Measurements from ENCODE around the gene ELFN1. TPM values are rescaled to one million over a fixed set of nuclear protein-coding genes. Genes with fewer than 3 reads are reported as not detected.

ELFN1 gene
- polyA plus RNA-seq, 1 donor: 9.3 TPM

DNA sequence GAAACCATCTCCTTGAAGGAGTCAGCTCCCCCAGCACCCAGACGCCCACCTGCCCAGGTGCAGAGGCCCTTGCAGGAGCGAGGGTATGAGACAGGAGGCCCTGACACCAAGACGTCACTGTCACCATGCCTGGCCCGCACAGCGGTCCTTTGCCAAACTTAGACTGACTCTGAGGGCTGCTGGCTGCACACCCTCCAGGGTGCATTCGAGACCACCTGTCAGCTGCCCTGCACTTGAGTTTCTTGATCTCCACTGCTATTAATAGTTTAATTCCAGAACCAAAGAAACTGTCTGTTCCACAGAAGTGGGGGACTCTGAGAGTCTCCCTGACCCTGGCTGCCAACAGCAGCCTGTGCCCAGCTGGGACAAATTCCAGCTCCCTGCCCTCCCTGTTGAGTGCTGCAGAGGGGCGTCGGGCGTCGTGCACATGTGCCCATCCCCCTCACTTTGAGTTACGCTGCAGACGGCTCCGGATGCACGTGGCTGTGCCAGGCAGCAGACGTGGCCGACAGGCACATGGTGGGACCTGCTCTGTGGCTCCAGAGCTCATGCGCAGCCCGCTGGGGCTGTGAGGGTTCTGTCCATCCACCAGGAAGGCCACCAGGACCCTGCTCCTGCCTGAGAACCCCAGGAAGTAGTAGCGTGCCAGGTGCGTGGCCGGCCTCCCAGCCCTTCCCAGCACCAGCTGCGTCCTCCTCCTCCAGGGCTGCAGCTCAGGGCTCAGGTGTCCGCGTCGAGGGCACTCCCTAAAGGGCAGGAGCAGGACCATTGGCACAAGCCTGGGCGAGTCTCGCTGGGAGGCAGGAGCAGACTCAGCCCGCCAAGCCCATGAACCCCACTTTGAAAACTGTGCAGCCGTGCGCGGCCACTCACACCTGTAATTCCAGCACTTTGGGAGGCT, 24.8 kb downstream of the ELFN1 start:
- no peak for DNase-seq

DNA sequence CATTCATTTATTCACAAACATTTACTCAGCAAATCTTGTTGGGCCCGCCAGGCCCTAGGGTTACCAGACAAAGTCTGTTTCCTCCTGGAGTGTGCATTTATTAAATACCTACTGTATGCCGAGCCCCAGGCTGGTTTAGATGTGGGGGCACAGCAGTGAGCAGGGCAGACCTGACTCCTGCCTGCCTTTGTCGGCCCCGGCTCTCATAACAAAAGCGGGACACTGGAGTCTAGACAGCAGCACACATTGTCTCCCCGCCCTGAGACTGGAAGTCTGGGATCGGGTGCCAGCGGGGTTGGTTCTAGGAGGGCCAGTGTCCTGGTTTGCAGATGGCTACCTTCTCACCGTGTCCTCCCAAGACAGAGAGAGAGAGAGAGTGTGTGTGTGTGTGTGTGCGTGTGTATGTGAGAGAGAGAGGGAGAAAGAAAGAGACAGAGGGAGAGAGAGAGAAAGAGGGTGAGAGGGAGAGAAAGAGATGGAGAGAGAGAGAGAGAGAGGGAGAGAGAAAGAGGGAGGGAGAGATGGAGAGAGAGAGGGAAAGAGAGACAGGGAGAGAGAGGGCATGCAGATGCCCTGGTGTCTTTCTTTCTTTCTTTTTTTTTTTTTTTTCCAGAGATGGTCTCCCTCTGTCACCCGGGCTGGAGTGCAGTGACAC, 25.9 kb downstream of the ELFN1 start:
- no peak for DNase-seq

DNA sequence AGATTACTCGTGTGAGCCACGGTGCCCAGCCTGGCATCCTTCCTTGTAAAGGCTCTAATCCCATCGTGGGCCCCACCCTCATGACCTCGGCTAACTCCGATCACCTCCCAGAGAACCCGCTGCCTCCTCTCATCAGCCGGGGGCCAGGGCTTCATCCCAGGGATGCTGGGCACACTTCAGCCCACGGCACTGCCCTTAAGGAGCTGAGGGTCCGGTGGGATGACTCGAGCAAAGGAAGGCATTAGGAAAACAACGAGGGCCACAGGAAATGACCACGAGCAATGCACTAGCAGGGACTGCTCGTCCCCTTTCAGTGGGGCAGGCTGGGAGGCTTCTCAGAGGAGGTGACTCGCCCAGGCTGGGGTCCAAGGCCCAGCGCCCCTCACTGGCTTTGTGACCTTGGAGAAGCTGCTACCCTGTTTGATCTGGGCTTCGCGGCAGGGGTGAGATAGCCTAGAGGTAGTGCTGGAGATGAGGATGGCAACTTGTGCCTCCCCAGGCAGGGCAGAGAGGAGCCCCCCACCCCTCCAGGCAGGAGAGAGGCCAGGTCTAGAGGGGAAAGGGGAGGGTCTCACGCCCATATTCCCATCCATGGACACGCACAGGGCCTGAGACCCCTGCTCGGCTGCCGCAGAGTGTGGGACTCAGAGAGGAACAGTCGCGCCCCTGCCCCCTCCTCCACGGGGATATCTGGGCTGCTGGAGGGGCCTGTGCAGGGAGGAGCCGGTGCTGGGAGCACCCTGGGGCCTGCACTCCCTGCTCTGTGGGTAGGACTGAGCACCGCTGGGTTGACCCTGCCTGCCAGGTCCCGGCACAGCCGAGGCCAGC, 26.8 kb downstream of the ELFN1 start:
- DNase-seq: no peak

DNA sequence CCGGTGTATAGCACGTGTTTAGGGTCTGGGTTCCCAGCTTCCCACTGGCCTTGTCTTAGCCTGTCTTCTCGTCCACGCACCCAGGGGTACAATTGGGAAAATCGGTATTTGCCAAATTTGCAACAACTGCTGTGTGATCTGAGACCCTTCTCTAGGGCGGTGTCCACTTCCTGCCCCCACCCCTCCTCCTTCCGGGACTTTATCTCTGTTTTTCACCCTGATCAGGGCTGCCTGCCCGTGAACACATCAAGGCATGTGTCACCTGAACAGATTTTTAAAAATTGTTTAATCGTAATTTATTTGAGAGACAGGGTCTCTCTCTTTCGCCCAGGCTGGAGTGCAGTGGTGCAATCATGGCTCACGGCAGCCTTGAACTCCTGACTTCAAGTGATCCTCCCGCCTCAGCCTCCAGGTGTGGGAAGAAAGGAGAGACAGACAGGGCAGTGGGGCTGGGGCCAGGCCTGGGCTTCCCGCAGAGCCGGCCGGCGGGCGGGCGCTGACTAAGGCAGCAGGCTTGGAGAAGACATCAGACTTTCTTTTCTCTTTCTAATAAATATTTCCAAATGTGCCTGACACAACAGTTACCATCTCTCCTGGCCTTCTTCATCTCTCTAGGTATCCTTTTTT, 27.5 kb downstream of the ELFN1 start:
- no peak for DNase-seq

DNA sequence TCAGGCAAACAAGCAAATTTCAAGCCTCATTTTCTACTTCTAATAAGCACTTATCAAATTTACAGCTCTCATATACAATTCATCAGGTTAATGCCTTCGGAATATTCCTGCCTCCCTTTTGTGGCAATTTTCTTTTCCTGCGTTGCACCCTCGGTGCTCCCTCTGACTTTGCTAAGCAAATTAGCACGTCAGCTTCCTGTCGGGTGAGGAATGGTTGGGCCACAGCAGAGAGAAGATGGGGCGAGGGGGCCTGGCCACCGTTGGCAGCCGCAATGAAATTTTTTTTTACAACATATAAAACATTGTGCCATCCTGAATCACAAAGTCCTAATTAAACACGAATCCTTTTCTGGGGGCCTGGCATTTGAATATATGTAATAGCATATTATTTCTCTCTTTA, 28.1 kb downstream of the ELFN1 start:
- no peak for DNase-seq

DNA sequence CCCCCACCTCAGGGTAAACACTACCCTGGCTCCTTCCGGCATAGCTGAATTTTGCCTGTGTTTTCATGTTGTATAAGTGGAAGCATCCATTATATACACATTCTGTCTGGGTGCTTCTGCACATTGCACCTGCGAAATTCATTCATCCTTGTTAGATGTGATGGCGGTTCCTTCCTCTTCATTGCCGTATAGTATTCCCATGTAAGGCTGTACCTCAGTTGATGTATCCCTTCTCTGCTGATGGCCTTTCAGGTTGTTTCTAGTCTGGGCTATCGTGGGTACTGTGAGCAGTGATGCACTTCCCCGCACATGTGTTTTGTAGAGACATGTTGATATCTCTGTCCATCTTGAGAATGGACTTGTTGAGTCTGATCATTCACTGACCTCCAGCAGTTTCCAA, 28.9 kb downstream of the ELFN1 start:
- DNase-seq: no peak

DNA sequence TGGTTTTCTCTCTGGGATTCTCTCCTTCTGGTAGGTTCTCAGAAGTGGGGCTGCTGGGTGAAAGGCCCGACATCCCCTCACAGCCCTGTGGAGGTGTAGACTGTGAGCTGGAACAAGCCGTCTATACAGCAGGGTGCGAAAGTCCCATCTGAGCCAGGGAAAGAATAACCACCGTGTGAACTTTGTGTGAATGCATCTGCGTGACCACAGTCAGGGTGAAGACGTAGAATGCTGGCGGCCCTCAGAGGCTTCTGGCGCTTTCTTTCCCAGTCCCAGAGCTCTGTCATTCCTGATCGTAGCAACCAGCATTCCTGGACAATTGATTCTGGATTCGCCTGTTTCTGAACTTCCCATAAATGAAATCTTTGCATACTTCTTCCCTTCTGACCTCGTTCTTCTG, 30.0 kb downstream of the ELFN1 start:
- DNase-seq: no peak

DNA sequence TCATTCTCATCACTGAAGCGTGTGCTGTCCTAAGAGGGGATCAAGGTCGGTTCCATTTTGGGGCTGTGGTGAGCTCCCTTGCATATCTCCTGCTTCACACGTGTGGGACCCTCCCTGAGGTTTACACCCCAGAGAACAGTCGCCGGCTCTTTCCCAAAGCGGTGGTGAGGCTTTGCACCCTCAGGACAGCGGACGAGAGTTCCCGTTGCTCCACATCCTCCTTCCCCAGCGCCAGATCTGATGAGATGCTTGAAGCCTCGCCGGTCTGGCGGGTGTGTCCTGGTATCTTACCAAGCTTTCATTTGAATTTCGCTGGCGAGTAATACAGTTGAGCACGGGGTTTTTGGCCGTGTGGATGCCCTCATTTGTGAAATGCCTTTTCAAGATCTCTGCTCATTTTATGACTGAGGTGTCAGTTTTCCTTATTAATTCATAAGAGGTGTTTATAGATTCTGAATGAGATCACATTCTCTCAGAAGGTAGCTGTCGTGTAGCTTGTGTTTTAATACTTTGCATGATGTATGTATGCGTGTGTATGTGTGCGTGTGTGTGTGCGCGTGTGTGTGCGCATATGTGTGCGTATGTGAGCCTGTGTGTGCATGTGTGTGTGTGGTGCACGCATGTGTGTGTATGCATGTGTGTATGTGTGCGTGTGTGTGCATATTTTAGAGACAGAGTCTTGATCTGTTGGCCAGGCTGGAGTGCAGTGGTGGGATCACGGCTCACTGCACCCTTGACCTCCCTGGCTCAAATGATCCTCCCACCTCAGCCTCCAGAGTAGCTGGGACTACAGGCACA, 30.7 kb downstream of the ELFN1 start:
- no peak for DNase-seq

DNA sequence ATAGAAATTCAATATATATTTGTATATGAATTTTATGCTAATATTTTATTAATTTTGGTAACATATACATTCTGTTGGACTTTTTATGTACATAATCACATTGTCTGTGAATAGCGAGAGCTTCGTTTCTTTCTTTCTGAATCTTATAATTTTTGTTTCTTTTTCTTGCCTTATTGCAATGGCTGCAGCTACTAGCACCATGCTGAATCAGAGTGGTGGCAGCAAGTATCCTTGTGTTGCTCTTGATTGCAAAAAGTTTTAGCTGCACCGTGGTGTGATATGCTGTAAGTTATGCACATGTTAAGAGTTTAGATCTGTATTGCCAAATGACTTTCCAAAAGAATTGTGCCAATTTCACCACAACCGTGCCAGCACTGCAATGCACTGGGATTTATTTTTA, 32.6 kb downstream of the ELFN1 start:
- no peak for DNase-seq

DNA sequence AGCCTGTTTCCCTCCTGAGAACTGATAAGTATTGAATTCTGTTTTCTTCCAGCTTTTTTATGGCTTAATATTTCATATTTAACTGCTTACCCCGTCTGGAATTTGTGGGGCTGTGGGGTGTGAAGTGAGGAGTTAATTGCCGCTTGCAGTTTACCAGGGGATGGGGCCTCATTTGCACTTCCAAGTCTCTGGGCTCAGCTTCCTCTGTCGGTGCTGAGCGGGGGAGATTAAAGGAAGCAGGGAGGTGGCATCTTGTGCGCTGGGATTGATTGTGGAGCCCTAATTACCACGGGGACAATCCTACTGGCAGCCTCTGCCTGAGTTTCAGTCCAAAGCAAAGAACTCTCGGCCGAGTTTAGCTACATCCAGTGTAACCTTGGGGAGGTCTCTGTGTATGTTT, 33.4 kb downstream of the ELFN1 start:
- DNase-seq: no peak

DNA sequence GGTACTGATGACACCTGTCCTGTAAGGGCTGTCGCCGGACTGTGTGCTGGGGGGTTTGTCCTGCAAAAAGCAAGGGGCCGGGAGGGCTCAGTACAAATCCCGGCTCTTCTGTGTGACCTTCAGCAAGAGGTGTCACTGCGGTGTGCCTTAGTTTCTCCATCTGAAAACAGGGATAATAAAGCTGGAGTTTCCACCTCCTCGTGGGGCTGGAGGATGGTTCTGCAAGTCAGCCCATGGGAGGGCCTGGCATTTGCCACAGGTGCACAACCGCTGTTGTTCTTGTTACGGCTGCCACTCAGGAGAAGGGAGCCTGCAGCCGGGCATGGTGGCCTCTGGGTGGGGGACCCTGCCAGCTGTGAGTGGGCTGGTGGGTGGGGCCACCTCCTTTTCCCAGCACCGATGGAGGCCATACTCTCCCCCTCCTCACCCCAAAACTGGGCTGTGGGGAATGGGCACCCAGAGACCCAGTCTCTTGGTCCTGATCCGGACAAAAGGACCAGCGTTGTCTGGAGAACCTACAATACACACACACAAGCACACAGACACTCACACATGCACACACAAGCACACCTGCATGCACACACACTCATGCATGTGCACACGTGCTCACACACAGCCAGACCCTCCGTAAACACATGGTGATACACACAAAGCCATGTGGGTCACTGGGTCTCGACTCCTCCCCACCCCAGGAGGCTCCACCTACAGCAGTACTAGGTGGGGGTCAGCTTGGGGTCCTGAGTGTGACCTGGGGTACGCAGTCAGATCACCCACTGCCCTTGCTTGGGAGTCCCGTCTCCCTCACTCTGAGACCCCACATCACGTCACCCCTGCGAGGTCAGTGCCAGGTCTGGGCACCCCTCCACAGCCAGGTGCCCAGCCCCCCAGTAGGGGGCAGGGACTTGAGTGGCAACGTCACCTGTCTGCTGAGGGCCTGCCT, 34.1 kb downstream of the ELFN1 start:
- no peak for DNase-seq

DNA sequence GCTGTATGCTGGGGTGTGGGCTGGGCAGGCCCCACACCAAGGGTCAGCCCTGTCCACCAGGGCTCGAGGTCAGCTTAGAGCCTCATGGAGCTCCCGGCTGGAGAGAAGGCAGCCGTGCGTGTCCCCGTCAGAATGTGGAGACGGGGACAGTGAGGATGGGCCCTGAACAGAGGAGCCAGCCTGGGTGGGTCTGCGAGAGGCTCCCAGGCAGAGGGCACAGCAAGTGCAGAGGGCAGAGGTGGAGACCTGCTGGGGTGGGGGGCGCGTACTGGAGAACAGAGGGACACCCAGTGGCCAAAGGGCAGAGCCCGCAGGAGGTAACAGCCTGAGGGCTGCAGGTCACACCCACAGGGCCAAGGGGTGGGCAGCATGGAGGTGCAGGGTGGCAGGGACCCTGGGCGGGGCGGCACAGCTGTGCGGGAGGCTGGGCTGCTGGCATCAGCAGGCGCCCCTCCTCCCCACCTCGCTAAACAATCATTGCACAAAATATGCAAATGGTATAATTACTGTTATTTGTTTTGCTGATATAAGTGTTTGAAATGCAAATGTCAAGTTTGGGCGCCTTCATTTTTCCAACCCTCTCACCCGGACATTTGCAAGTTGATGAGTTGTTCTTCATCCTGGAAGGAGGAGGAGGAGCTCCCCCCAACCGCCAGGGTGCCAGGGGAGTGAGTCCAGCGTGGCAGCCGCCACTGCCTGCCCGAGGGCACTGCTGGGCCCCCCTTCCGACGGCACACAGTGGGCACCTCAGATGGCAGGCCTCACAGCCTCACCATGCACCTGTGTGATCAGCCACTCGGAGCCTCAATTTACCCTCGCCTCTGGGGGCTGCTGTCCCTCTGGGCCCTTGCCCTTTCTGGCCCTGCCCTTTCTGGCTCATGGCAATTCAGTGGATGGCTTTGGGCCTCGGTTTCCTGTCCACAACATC, 35.0 kb downstream of the ELFN1 start:
- no peak for DNase-seq

DNA sequence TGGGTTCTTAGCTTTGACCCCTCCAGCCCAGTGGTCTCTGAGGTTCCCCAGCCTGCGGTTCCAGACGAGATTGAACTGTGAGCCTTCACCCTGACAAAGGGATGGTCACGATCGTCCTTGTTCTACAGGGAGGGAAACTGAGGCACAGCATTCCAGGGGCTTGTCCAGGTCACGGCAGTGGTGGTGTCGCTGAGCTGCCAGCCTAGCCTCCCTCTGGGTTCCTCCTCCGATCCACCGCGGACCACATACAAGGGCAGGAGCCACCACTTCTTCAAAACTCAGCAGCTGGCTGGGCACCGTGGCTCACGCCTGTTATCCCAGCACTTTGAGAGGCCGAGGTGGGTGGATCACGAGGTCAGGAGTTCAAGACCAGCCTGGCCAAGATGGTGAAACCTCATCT, 35.8 kb downstream of the ELFN1 start:
- DNase-seq: no peak

DNA sequence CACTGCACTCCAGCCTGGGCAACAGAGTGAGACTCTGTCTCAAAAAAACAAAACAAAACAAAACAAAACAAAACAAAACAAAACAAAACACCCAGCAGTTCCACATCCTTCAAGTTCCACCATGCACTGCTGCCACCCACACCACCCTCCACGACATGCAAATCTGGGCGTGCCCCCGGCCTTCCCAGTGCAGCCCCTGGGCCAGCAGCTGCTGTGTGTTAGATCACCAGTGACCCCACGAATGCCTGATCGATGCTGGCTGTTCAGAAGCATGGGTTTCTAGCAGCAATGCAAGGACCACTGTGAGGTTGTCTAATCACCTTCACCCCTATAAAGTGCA, 36.3 kb downstream of the ELFN1 start:
- DNase-seq: no peak

DNA sequence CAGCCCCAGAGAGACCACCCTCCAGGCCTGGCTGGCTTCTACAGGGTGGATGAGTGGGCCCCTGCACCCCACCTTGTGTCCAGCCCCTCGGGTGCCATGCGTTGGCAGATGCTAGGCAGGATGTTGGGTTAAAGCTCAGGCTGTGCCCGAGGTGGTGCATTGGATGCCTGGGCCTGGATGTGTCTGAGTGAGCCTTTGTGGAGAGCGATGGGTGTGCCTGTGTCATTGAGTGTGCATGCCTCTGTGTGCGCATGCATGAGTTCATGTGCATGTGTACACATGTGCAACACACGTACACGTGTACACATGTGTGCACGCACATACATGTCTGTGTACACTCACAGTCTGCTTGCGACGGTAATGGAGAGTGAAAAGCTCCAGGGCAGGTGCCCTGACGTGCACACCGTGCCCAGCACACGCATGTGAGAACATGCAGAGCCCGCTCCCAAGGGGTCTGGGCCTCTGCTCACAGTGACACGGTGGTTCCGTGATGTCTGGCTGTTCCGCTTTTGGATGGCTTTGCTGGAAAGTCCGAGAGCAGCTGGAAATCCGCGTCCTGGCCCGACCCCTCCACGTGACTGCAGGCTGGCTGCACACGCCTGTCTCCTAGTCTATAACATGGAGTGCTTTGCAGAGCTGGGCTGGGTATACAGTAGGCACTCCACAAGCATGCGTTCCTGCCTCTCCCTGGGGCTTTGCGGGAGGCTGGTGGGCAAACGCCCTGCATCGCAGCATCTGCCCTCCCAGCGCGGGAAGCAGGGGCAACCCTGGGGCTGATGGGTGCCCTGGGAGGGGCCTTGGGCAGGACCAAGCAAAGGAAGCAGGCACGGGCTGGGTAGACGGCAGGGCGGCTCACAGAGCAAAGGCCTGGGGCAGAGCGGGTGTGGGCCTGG, 36.9 kb downstream of the ELFN1 start:
- no peak for DNase-seq

DNA sequence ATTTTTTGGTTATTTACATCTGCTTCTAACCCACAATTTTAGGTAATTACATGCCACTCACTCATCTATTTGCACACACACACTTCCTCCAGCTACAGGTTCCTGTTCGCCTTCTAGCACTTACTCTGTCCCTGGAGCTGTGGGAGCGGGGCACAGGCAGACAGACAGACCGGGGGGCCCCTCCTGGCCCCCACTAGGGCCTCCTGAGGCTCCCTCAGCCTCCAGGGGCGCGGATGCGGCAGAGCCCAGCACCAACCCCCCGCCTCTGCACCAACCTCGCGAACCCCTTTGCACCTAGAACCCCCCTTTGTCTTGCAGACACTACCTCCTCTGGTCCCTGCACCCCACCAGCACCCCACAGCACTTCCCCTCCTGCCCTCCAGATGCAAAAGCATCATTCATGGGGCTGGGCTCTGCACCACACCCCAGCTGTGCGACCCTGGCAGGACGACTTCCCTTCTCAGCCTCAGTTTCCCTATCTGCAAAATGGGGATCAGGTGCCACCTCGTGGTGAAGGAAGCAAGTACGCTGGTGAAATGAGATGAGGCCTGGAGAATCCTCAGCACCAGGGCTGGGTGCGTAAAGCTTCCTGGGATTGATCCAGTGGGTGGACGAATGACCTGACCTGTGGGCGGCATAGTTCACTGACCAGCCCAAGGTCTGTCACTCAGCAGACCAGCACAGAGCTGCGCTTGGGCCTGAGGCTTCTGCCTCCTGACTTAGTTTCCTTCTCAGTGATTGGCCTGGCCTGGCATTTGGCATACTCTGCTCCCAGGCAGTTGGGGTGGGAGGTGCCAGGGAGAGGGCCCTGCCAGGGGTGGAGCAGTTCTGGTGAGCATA, 37.9 kb downstream of the ELFN1 start:
- no peak for DNase-seq

DNA sequence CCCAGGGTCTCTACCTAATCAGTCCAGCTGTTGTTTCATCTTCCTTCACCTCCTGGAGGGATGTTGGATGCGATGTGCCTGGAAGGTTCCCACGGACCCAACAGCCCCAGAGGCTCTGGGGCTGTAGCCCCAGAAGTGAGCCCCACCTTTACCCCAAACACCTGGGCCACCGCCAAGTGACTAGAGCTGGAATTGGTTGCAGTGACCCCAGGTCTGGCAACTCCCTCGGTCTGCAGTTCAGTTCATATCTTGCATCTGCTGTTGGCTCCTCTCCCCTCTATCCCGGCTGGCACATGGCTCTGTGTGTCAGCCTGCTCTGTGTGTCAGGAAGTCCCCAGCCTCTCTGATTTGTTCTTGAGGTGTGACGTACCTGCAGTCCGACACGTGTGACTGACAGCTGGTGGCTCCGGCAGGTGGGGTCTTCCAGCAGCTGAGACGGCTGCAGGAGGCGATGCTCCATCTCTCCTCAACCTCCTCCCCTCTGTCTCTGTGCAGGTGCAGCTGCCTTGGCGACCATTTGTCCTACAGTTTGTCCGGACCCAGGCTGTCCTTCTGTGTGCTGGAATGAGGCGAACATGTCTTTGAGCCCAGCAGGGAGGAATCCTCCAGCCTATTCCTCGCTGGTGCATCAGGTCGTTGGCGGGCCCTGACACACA, 38.6 kb downstream of the ELFN1 start:
- no peak for DNase-seq
